ENCODE data around the gene BMP8A.

Gene BMP8A

GRCh38 chr1:39567302-39567701 is 75.9 kb downstream of the BMP8A start:
- no peak for TF ChIP-seq CTCF (IDR thresholded peaks at IDR 0.05; ENCODE audit: low read depth, low read length)
- H3K9me3 ChIP-seq (ENCODE audit: severe bottlenecking), result no peaks in the 10 kb centered on the region
- H3K27ac ChIP-seq, result no peak overlapping the region
- no peak overlapping the region for H3K4me3 ChIP-seq (ENCODE audit: low read depth, low read length)
- H3K36me3 ChIP-seq, result peaks cover 98% of the 10 kb centered on the region
- H3K27me3 ChIP-seq (ENCODE audit: insufficient read depth, low read depth, severe bottlenecking), result no peaks in the 10 kb centered on the region
- DNase-seq, result no peak

GRCh38 chr1:39568208-39568607 is 76.8 kb downstream of the BMP8A start:
- TF ChIP-seq CTCF (IDR thresholded peaks at IDR 0.05; ENCODE audit: low read depth, low read length), result no peak
- Histone ChIP-seq H3K9me3 (ENCODE audit: severe bottlenecking) (no peaks in the 10 kb centered on the region), H3K36me3 (peaks cover 90% of the 10 kb centered on the region), H3K27me3 (ENCODE audit: insufficient read depth, low read depth, severe bottlenecking) (no peaks in the 10 kb centered on the region), H3K4me3 (ENCODE audit: low read depth, low read length) (no peak overlapping the region), H3K27ac (no peak overlapping the region)
- no peak for DNase-seq

GRCh38 chr1:39569034-39569433 is 77.6 kb downstream of the BMP8A start:
- H3K27me3 ChIP-seq (ENCODE audit: insufficient read depth, low read depth, severe bottlenecking), result no peaks in the 10 kb centered on the region
- no peak overlapping the region for H3K27ac ChIP-seq
- no peak overlapping the region for H3K4me3 ChIP-seq (ENCODE audit: low read depth, low read length)
- H3K9me3 ChIP-seq (ENCODE audit: severe bottlenecking), result no peaks in the 10 kb centered on the region
- TF ChIP-seq CTCF (IDR thresholded peaks at IDR 0.05; ENCODE audit: low read depth, low read length), result no peak
- no peak for DNase-seq
- peaks cover 88% of the 10 kb centered on the region for H3K36me3 ChIP-seq

- Histone ChIP-seq H3K9me3 (ENCODE audit: severe bottlenecking) (no peaks in the 10 kb centered on the region), H3K27me3 (ENCODE audit: insufficient read depth, low read depth, severe bottlenecking) (no peaks in the 10 kb centered on the region), H3K36me3 (peaks cover 88% of the 10 kb centered on the region), H3K27ac (no peak overlapping the region), H3K4me3 (ENCODE audit: low read depth, low read length) (no peak overlapping the region)
- TF ChIP-seq CTCF (IDR thresholded peaks at IDR 0.05; ENCODE audit: low read depth, low read length), result no peak
- DNase-seq, result no peak
Observed at GRCh38 chr1:39570477-39571177, 79.2 kb downstream of the BMP8A start.

- no peak for DNase-seq
- H3K36me3 ChIP-seq, result peaks cover 83% of the 10 kb centered on the region
- no peaks in the 10 kb centered on the region for H3K27me3 ChIP-seq (ENCODE audit: insufficient read depth, low read depth, severe bottlenecking)
- TF ChIP-seq CTCF (IDR thresholded peaks at IDR 0.05; ENCODE audit: low read depth, low read length), result no peak
- H3K9me3 ChIP-seq (ENCODE audit: severe bottlenecking), result no peaks in the 10 kb centered on the region
- H3K4me3 ChIP-seq (ENCODE audit: low read depth, low read length), result no peak overlapping the region
- H3K27ac ChIP-seq, result no peak overlapping the region
Observed at GRCh38 chr1:39571178-39571483, 79.7 kb downstream of the BMP8A start.

Data from WERI-Rb-1 (cell line).